IMR-90 (cell line): ENCODE data around the gene PFN1.

Experiments
- CEBPB ChIP-seq: IDR thresholded peaks from 2 replicates; pipeline ENCODE4 v1.6.1; 2012; ENCODE audit warnings: low read depth, low read length, improper control_type of control experiment
- FOS ChIP-seq: fragments of 150-350 bp; IDR thresholded peaks from 2 replicates; pipeline ENCODE4 v1.6.1; 2016; ENCODE audit warnings: low read depth, low read length
- MXI1 ChIP-seq: IDR thresholded peaks from 2 replicates; pipeline ENCODE4 v1.6.1; 2012; ENCODE audit warnings: low read depth, mild to moderate bottlenecking, low read length, moderate library complexity, borderline replicate concordance
- NFE2L2 ChIP-seq: fragments of 150-350 bp; IDR thresholded peaks from 2 replicates; pipeline ENCODE4 v1.6.1; 2016; ENCODE audit warnings: low read depth, mild to moderate bottlenecking, low read length
- POLR2A ChIP-seq: IDR thresholded peaks from 2 replicates; pipeline ENCODE4 v1.6.1; 2012; ENCODE audit warnings: mild to moderate bottlenecking, low read depth, low read length
- RAD21 ChIP-seq: IDR thresholded peaks from 2 replicates; pipeline ENCODE4 v1.6.1; 2012; ENCODE audit warnings: low read length, improper control_type of control experiment
- SMC3 ChIP-seq: fragments of 150-350 bp; IDR thresholded peaks from 2 replicates; pipeline ENCODE4 v1.6.1; 2016; ENCODE audit warnings: low read depth, mild to moderate bottlenecking, antibody characterized with exemption, low read length, moderate library complexity
- TF ChIP-seq, protein P1 (sequence below): conservative IDR thresholded peaks from 2 replicates; pipeline ENCODE4 v1.5.1; 2012; ENCODE audit warnings: mild to moderate bottlenecking, low read depth, low read length, improper control_type of control experiment
- TF ChIP-seq, protein P2 (sequence below): fragments of 150-350 bp; IDR thresholded peaks from 2 replicates; pipeline ENCODE4 v1.6.1; 2016; ENCODE audit warnings: low read depth, mild to moderate bottlenecking, low read length, moderate library complexity, borderline replicate concordance

DNA sequence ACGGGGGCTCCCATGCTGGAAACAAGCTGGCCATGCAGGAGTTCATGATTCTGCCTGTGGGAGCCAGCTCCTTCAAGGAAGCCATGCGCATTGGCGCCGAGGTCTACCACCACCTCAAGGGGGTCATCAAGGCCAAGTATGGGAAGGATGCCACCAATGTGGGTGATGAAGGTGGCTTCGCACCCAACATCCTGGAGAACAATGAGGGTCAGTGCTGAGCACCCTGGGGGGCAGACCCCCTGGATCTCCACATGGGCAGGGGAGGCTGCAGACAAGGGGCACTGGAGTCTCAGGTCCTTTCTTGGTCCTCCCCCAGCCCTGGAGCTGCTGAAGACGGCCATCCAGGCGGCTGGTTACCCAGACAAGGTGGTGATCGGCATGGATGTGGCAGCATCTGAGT is 6.8 kb upstream of the PFN1 start:
- TF ChIP-seq POLR2A (no peak), RAD21 (no peak), MXI1 (no peak), SMC3 (no peak), CEBPB (no peak), NFE2L2 (no peak), FOS (no peak)
- TF ChIP-seq, protein P1, sequence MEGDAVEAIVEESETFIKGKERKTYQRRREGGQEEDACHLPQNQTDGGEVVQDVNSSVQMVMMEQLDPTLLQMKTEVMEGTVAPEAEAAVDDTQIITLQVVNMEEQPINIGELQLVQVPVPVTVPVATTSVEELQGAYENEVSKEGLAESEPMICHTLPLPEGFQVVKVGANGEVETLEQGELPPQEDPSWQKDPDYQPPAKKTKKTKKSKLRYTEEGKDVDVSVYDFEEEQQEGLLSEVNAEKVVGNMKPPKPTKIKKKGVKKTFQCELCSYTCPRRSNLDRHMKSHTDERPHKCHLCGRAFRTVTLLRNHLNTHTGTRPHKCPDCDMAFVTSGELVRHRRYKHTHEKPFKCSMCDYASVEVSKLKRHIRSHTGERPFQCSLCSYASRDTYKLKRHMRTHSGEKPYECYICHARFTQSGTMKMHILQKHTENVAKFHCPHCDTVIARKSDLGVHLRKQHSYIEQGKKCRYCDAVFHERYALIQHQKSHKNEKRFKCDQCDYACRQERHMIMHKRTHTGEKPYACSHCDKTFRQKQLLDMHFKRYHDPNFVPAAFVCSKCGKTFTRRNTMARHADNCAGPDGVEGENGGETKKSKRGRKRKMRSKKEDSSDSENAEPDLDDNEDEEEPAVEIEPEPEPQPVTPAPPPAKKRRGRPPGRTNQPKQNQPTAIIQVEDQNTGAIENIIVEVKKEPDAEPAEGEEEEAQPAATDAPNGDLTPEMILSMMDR, result no peak
- TF ChIP-seq, protein P2, sequence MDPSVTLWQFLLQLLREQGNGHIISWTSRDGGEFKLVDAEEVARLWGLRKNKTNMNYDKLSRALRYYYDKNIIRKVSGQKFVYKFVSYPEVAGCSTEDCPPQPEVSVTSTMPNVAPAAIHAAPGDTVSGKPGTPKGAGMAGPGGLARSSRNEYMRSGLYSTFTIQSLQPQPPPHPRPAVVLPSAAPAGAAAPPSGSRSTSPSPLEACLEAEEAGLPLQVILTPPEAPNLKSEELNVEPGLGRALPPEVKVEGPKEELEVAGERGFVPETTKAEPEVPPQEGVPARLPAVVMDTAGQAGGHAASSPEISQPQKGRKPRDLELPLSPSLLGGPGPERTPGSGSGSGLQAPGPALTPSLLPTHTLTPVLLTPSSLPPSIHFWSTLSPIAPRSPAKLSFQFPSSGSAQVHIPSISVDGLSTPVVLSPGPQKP, result no peak
